Ovary (tissue), 3 donors: ENCODE measurements around the gene MPDU1.

ENCODE experiments used
- EP300 ChIP-seq: sonication (generic); formaldehyde crosslinking; IDR thresholded peaks from one replicate; pipeline ENCODE4 v1.6.1; 2017; ENCODE audit warnings: antibody characterized with exemption
- TF ChIP-seq, protein P1 (sequence below), 3 donors: fragments of 450-650 bp in 2 of 3; fragments of 200-600 bp in 1 of 3; IDR thresholded peaks; one replicate each; pipeline versions ENCODE4 v1.5.1 to v1.8.0; 2016 to 2022; ENCODE audit warnings: antibody characterized with exemption in 3 of 3, mild to moderate bottlenecking in 1 of 3
- donor health status: DM: no; HTN: no; CAD: no.

DNA sequence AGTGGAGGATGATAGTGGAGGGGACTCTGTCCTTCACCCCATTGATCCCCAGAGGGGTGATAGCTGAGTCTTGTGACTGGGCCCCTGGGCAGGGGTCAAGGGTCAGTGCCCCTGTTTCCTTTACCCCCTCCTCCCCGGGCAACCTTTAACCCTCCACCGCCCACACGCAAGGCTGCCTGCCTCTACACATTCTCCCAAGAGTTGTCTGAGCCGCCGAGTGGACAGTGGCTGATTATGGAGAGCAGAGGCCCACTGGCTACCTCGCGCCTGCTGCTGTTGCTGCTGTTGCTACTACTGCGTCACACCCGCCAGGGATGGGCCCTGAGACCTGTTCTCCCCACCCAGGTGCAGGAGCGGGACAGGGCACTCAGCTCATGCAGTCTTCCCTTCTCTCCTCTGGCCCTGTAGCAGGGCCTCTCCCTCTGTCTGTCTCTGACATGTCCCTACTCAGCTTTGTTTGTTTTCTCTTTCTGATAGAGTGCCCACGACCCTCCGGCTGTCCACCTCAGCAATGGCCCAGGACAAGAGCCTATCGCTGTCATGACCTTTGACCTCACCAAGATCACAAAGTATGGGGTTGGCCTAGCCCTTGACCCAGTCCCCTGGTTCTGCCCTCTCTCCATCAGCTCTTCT, 46.4 kb downstream of the MPDU1 start, which contains the start of gene SHBG:
- TF ChIP-seq, protein P1, sequence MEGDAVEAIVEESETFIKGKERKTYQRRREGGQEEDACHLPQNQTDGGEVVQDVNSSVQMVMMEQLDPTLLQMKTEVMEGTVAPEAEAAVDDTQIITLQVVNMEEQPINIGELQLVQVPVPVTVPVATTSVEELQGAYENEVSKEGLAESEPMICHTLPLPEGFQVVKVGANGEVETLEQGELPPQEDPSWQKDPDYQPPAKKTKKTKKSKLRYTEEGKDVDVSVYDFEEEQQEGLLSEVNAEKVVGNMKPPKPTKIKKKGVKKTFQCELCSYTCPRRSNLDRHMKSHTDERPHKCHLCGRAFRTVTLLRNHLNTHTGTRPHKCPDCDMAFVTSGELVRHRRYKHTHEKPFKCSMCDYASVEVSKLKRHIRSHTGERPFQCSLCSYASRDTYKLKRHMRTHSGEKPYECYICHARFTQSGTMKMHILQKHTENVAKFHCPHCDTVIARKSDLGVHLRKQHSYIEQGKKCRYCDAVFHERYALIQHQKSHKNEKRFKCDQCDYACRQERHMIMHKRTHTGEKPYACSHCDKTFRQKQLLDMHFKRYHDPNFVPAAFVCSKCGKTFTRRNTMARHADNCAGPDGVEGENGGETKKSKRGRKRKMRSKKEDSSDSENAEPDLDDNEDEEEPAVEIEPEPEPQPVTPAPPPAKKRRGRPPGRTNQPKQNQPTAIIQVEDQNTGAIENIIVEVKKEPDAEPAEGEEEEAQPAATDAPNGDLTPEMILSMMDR (IDR thresholded peaks at IDR 0.05), result no peak
- TF ChIP-seq EP300, result no peak
